ENCODE results near the gene HK1.
"Not testable (repeated sequence)": the region's sequence is repeated elsewhere in the genome, so short reads cannot be mapped to it uniquely, and the experiment has no call there.

Gene HK1

DNA sequence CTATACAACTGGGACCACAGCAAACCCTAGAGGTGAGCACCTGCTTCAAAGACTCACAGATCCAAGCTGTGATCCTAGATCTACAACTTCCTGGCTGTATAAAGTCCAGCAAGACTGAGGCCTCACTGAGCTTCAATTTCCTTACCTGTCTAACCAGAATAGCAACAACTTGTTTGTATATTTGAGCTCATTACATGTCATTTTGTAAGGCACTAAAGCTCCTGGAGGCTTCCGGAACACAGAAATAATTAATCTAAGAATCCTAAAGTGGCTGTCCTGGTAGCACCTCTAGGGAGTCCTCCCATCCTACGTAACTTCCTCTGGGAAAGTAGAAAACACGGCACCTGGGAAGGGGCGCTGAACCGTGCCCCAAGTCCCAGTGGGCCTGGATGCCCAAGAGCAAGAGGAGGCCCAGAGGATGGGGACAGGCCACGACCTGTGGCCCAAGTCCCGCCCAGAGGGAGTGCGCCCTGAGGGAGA is 39.4 kb downstream of the HK1 start:
- Histone ChIP-seq H3K27ac (ENCODE audit: low read depth in 2 of 2, low read length in 2 of 2) (peak overlapping the region; percentile 98 to 99), H3K4me1 (ENCODE audit: control insufficient read depth in 2 of 2, insufficient read depth in 2 of 2, low read length in 2 of 2) (peaks cover 23 to 29% of the 10 kb centered on the region in 2 donors), H3K9me3 (ENCODE audit: control insufficient read depth in 2 of 2, low read length in 2 of 2) (no peaks in the 10 kb centered on the region), H3K27me3 (ENCODE audit: control insufficient read depth in 2 of 2, insufficient read depth in 2 of 2, low read length in 2 of 2) (no peaks in the 10 kb centered on the region), H3K4me3 (ENCODE audit: low read length in 2 of 2) (peak overlapping the region; percentile 91 to 92), H3K36me3 (ENCODE audit: control insufficient read depth in 2 of 2, insufficient read depth in 2 of 2, low read length in 2 of 2) (no peaks in the 10 kb centered on the region), H3K9ac (ENCODE audit: low read depth in 1 of 2, low read length in 2 of 2) (peak overlapping the region; percentile 89 to 98)

DNA sequence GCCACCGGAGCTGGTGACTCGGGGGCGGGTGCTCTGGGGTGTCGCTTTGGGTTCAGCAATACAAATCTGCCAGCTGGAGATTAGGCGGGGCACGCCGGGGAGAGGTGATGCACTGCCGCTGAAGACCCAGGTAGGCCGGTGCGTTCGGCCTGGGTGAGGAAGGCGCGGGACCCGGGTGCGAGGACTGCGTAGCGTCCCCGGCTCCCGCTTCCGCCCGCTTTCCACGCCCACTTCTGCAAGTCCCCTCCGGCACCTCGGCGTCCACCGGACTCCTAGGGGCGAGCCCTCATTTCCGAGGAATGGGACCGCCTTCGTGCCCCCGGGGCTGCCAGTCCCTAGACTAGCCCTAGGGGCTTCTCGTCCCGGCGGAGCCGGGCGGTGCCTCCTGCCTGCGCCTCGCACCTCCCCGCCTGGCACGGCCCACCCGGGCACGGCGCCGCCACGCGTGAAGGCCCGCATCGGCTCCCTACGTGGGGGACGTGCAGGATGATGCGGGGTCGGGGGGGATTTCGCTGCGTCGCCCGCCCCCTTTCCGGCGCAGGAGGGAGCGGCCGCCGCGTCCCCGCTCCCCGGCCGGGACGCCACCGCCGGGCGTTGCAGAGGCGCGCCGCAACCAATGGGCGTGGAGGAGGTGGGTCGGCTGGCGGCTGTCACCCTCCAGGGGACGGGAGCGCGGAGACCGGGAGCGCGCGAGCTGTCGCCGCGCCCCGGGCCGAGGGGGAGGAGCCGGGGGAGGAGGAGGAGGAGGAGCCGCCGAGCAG is 40.0 kb downstream of the HK1 start:
- no peaks in the 10 kb centered on the region for H3K27me3 ChIP-seq (ENCODE audit: control insufficient read depth in 2 of 2, insufficient read depth in 2 of 2, low read length in 2 of 2)
- peak overlapping the region; percentile 91 to 92 for H3K4me3 ChIP-seq (ENCODE audit: low read length in 2 of 2)
- peaks cover 23 to 29% of the 10 kb centered on the region in 2 donors for H3K4me1 ChIP-seq (ENCODE audit: control insufficient read depth in 2 of 2, insufficient read depth in 2 of 2, low read length in 2 of 2)
- peak overlapping the region; percentile 98 to 99 for H3K27ac ChIP-seq (ENCODE audit: low read depth in 2 of 2, low read length in 2 of 2)
- no peaks in the 10 kb centered on the region for H3K9me3 ChIP-seq (ENCODE audit: control insufficient read depth in 2 of 2, low read length in 2 of 2)
- no peaks in the 10 kb centered on the region for H3K36me3 ChIP-seq (ENCODE audit: control insufficient read depth in 2 of 2, insufficient read depth in 2 of 2, low read length in 2 of 2)
- H3K9ac ChIP-seq (ENCODE audit: low read depth in 1 of 2, low read length in 2 of 2) = peak overlapping the region; percentile 89 to 98

DNA sequence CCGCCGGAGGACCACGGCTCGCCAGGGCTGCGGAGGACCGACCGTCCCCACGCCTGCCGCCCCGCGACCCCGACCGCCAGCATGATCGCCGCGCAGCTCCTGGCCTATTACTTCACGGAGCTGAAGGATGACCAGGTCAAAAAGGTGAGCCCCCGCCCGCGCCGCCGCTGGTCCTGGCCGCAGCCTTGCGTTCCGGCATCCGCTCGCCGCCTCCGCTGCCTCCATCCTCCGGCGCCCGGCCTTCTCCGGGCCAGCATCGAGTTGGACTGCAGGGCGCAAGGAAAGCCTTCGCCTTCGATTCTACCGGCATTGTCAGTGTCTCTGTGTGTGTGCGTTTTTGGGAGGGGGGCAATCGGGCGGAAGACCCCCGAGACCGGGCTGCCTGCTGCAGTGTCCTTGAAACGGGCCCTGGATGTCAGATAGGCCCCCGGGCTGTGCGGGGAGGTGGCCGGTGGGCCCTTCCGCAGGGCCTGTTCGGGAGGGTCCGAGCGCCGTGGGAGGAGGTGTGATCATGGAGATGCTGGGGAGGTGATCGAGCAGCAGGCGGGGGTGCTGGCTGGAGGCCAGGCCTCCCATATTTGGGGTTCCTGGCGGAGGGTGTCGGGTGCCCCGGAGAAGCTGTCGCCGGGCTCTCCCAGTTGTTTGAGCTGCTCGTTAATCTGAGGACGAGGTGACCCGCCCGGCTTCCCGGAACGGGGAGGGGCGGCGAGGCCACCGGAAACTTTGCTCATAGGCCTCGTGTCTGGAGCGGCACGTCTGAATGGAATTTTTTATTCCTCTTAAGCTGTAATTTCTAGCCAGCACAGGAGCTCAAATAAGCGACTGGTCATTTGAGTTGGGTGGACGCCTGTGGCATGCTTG is 40.8 kb downstream of the HK1 start:
- peaks cover 23 to 29% of the 10 kb centered on the region in 2 donors for H3K4me1 ChIP-seq (ENCODE audit: control insufficient read depth in 2 of 2, insufficient read depth in 2 of 2, low read length in 2 of 2)

DNA sequence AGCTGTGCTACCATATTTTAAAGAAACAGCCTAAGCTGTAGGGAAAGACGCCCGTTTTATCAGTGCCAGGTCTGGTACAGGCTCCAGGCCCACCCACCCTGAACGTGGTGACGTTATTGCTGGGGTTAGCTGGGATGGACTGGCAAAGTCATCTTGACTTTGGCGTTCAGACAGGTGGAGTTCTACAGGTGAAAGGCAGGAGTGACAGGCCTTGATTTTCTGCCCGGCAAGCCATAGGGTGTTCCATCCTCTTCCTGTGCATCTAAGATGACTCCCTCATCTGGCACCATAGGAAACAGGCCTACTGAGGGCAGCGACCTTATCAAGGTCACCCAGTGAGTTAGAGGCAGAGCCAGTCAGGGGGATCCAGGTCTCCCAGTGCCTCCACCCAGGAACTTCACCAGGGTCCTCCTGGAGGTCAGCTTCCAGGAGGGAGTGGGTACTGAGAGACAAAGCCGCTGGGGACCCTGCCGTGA is 41.6 kb downstream of the HK1 start:
- H3K4me3 ChIP-seq (ENCODE audit: low read length in 2 of 2) = peak overlapping the region; percentile 91 to 92
- no peaks in the 10 kb centered on the region for H3K36me3 ChIP-seq (ENCODE audit: control insufficient read depth in 2 of 2, insufficient read depth in 2 of 2, low read length in 2 of 2)
- peak overlapping the region; percentile 92 to 98 for H3K9ac ChIP-seq (ENCODE audit: low read depth in 1 of 2, low read length in 2 of 2)
- H3K27me3 ChIP-seq (ENCODE audit: control insufficient read depth in 2 of 2, insufficient read depth in 2 of 2, low read length in 2 of 2) = no peaks in the 10 kb centered on the region
- H3K9me3 ChIP-seq (ENCODE audit: control insufficient read depth in 2 of 2, low read length in 2 of 2) = no peaks in the 10 kb centered on the region
- H3K4me1 ChIP-seq (ENCODE audit: control insufficient read depth in 2 of 2, insufficient read depth in 2 of 2, low read length in 2 of 2) = peaks cover 23 to 29% of the 10 kb centered on the region in 2 donors
- peak overlapping the region; percentile 98 to 99 for H3K27ac ChIP-seq (ENCODE audit: low read depth in 2 of 2, low read length in 2 of 2)

More for the DNA sequence above, 40.8 kb downstream of the HK1 start:
- peak overlapping the region; percentile 98 to 99 for H3K27ac ChIP-seq (ENCODE audit: low read depth in 2 of 2, low read length in 2 of 2)
- peak overlapping the region; percentile 92 to 98 for H3K9ac ChIP-seq (ENCODE audit: low read depth in 1 of 2, low read length in 2 of 2)
- peak overlapping the region; percentile 91 to 92 for H3K4me3 ChIP-seq (ENCODE audit: low read length in 2 of 2)
- no peaks in the 10 kb centered on the region for H3K27me3 ChIP-seq (ENCODE audit: control insufficient read depth in 2 of 2, insufficient read depth in 2 of 2, low read length in 2 of 2)
- no peaks in the 10 kb centered on the region for H3K9me3 ChIP-seq (ENCODE audit: control insufficient read depth in 2 of 2, low read length in 2 of 2)
- H3K36me3 ChIP-seq (ENCODE audit: control insufficient read depth in 2 of 2, insufficient read depth in 2 of 2, low read length in 2 of 2) = no peaks in the 10 kb centered on the region

DNA sequence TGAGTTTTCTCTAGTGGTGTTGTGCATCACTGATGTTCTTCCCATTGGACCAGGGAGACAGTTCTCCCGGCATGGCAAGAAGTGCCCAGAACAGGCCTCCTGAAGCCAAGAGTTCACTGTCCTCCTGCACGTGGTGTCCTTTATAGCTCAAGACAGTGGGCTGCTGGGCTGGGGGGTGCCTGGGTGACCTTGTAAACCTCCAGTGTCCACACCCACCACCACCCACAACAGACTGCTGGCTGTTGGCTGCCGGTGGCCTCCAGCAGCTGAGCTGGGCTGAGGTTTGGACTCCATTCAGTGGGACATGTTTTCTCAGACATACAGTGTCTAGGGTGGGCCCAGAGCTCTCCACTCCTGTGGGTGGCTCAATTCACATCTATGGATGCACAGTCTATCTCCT is 42.2 kb downstream of the HK1 start:
- peak overlapping the region in 1 of 2 donors; percentile 91 for H3K4me3 ChIP-seq (ENCODE audit: low read length in 2 of 2)
- no peaks in the 10 kb centered on the region for H3K36me3 ChIP-seq (ENCODE audit: control insufficient read depth in 2 of 2, insufficient read depth in 2 of 2, low read length in 2 of 2)
- no peaks in the 10 kb centered on the region for H3K27me3 ChIP-seq (ENCODE audit: control insufficient read depth in 2 of 2, insufficient read depth in 2 of 2, low read length in 2 of 2)
- no peaks in the 10 kb centered on the region for H3K9me3 ChIP-seq (ENCODE audit: control insufficient read depth in 2 of 2, low read length in 2 of 2)
- no peak overlapping the region for H3K27ac ChIP-seq (ENCODE audit: low read depth in 2 of 2, low read length in 2 of 2)
- no peak overlapping the region for H3K9ac ChIP-seq (ENCODE audit: low read depth in 1 of 2, low read length in 2 of 2)
- H3K4me1 ChIP-seq (ENCODE audit: control insufficient read depth in 2 of 2, insufficient read depth in 2 of 2, low read length in 2 of 2) = peaks cover 23 to 29% of the 10 kb centered on the region in 2 donors

DNA sequence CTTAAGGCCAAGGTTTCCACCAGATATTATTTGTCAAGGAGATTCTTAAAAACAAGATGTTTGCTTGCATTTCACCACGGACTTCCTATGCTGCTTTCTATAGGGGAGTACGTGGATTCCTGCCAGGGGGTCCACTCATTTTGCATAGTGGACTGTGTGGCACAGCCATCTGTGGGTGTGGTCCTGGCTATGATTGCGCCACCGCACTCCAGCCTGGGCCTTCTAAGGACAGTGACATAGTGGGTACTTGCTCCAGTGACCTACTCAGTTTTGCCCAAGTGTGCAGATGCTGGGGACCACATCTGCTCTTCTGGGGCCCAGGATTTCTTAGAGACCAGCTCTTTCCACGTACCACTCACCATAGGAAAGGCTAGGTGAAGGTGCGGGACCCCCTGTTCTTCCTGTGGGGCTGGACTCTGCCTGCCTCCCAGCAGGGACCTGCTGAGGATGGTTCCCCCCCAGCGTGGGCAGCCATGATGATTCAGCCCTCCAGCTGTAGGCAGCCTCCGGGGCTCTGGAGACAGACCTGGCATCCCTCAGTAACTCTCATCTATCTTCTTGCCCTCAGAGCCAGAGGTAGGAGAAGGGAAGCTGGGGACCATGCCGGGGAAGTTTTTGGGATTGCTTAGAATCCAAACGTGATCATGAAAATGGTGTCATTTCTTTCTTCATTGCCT is 42.9 kb downstream of the HK1 start:
- no peak overlapping the region for H3K4me3 ChIP-seq (ENCODE audit: low read length in 2 of 2)
- no peaks in the 10 kb centered on the region for H3K36me3 ChIP-seq (ENCODE audit: control insufficient read depth in 2 of 2, insufficient read depth in 2 of 2, low read length in 2 of 2)
- no peaks in the 10 kb centered on the region for H3K9me3 ChIP-seq (ENCODE audit: control insufficient read depth in 2 of 2, low read length in 2 of 2)
- peaks cover 25 to 29% of the 10 kb centered on the region in 2 donors for H3K4me1 ChIP-seq (ENCODE audit: control insufficient read depth in 2 of 2, insufficient read depth in 2 of 2, low read length in 2 of 2)
- no peak overlapping the region for H3K27ac ChIP-seq (ENCODE audit: low read depth in 2 of 2, low read length in 2 of 2)
- H3K27me3 ChIP-seq (ENCODE audit: control insufficient read depth in 2 of 2, insufficient read depth in 2 of 2, low read length in 2 of 2) = no peaks in the 10 kb centered on the region
- no peak overlapping the region for H3K9ac ChIP-seq (ENCODE audit: low read depth in 1 of 2, low read length in 2 of 2)

DNA sequence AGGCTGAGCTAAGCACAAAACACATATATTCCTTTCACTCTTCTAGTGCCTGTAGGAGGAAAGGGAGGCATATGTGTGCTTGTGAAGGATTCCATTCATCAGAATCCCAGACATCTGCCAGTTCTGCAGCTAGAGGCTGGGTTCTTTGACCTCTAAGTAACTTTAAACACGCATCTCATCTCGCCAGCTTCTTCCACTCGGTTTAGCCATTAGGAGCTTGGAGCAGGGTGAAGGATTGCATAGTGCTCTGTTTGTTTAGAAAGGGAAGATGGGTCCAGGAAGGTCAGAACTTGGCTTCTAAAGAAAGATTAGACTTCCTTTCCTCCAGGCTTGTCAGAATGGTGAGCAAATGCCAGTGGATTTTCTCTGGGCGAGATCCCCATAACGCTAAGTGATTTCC is 43.6 kb downstream of the HK1 start:
- no peaks in the 10 kb centered on the region for H3K36me3 ChIP-seq (ENCODE audit: control insufficient read depth in 2 of 2, insufficient read depth in 2 of 2, low read length in 2 of 2)
- no peaks in the 10 kb centered on the region for H3K9me3 ChIP-seq (ENCODE audit: control insufficient read depth in 2 of 2, low read length in 2 of 2)
- H3K4me1 ChIP-seq (ENCODE audit: control insufficient read depth in 2 of 2, insufficient read depth in 2 of 2, low read length in 2 of 2) = peaks cover 23 to 30% of the 10 kb centered on the region in 2 donors
- H3K4me3 ChIP-seq (ENCODE audit: low read length in 2 of 2) = no peak overlapping the region
- no peak overlapping the region for H3K27ac ChIP-seq (ENCODE audit: low read depth in 2 of 2, low read length in 2 of 2)
- H3K9ac ChIP-seq (ENCODE audit: low read depth in 1 of 2, low read length in 2 of 2) = no peak overlapping the region
- H3K27me3 ChIP-seq (ENCODE audit: control insufficient read depth in 2 of 2, insufficient read depth in 2 of 2, low read length in 2 of 2) = no peaks in the 10 kb centered on the region

DNA sequence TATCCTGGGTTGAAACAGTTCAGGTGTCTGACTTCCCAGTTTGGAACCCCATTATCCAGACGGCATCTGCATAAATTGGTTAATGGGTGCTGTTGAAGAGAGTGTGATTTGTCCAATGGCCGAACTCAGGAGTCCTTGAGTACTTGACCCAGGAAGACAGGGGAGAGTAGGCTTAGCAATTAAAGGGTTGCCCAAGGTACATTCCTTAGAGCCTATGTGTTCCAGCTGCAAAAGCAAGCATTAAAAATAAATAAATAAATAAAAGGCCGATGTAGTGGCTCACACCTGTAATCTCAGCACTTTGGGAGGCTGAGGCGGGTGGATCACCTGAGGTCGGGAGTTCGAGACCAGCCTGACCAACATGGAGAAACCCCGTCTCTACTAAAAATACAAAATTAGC is 44.0 kb downstream of the HK1 start:
- not testable (repeated sequence) for H3K27ac ChIP-seq (ENCODE audit: low read depth in 2 of 2, low read length in 2 of 2); H3K36me3 ChIP-seq (ENCODE audit: control insufficient read depth in 2 of 2, insufficient read depth in 2 of 2, low read length in 2 of 2); H3K9ac ChIP-seq (ENCODE audit: low read depth in 1 of 2, low read length in 2 of 2); H3K27me3 ChIP-seq (ENCODE audit: control insufficient read depth in 2 of 2, insufficient read depth in 2 of 2, low read length in 2 of 2); H3K9me3 ChIP-seq (ENCODE audit: control insufficient read depth in 2 of 2, low read length in 2 of 2); H3K4me3 ChIP-seq (ENCODE audit: low read length in 2 of 2)
- peaks cover 19 to 27% of the 10 kb centered on the region in 2 donors for H3K4me1 ChIP-seq (ENCODE audit: control insufficient read depth in 2 of 2, insufficient read depth in 2 of 2, low read length in 2 of 2)

DNA sequence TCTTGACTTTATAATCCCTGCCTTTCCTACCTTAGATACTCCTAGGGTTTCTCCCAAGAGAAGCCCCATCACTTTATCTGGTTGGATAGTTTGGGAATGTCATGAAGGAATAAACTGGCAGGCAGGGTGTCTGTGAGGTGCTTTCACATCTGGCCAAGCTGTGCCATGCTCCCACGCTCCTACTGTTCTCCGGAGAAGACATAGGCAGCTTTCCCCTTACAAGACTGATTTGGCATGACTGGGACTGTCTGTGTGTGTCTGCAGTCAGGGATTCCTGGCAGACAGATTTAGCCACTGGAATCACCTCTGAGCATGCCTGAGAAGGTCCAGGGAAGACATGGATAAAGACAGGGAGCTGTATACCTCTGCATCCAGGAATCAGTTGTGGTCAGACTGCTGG is 45.3 kb downstream of the HK1 start:
- Histone ChIP-seq H3K27ac (ENCODE audit: low read depth in 2 of 2, low read length in 2 of 2) (no peak overlapping the region), H3K9ac (ENCODE audit: low read depth in 1 of 2, low read length in 2 of 2) (no peak overlapping the region), H3K4me1 (ENCODE audit: control insufficient read depth in 2 of 2, insufficient read depth in 2 of 2, low read length in 2 of 2) (peaks cover 28 to 34% of the 10 kb centered on the region in 2 donors), H3K4me3 (ENCODE audit: low read length in 2 of 2) (no peak overlapping the region), H3K36me3 (ENCODE audit: control insufficient read depth in 2 of 2, insufficient read depth in 2 of 2, low read length in 2 of 2) (no peaks in the 10 kb centered on the region), H3K9me3 (ENCODE audit: control insufficient read depth in 2 of 2, low read length in 2 of 2) (no peaks in the 10 kb centered on the region), H3K27me3 (ENCODE audit: control insufficient read depth in 2 of 2, insufficient read depth in 2 of 2, low read length in 2 of 2) (no peaks in the 10 kb centered on the region)
